DND-41 (cell line): ENCODE data around the gene RRP36.

Experiments used
- EZH2 ChIP-seq: IDR thresholded peaks from 3 replicates; pipeline ENCODE4 v1.6.1; 2012; ENCODE audit warnings: borderline replicate concordance, low read depth, mild to moderate bottlenecking, moderate library complexity, low read length, inconsistent platforms; ENCODE audit not compliant: severe bottlenecking
- TF ChIP-seq, protein P1 (sequence below): IDR thresholded peaks from 2 replicates; pipeline ENCODE4 v1.5.1; 2012; ENCODE audit warnings: borderline replicate concordance, low read length, moderate library complexity, mild to moderate bottlenecking; ENCODE audit not compliant: poor library complexity, severe bottlenecking; ENCODE audit errors: extremely low read depth

DNA sequence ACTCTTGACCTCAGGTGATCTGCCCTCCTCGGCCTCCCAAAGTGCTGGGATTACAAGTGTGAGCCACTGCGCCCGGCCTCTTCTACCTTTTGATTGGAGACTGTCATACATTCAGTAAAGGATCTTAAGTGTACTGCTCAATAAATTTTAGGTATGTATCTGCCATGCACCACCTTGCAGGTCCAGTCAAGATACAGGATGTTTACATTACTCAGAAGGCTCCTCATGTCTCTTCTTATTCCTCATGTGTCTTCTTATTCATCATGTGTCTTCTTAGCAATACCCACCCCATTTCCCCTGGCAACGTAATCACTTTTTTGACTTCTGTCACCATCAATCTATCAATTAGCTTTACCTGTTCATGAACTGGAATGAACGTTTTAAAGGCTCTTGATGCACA, 15.6 kb upstream of the RRP36 start:
- TF ChIP-seq, protein P1, sequence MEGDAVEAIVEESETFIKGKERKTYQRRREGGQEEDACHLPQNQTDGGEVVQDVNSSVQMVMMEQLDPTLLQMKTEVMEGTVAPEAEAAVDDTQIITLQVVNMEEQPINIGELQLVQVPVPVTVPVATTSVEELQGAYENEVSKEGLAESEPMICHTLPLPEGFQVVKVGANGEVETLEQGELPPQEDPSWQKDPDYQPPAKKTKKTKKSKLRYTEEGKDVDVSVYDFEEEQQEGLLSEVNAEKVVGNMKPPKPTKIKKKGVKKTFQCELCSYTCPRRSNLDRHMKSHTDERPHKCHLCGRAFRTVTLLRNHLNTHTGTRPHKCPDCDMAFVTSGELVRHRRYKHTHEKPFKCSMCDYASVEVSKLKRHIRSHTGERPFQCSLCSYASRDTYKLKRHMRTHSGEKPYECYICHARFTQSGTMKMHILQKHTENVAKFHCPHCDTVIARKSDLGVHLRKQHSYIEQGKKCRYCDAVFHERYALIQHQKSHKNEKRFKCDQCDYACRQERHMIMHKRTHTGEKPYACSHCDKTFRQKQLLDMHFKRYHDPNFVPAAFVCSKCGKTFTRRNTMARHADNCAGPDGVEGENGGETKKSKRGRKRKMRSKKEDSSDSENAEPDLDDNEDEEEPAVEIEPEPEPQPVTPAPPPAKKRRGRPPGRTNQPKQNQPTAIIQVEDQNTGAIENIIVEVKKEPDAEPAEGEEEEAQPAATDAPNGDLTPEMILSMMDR, result no peak
- TF ChIP-seq EZH2, result no peak
